ENCODE measurements around the gene NLRP4. TPM values are rescaled to one million over a fixed set of nuclear protein-coding genes. Genes with fewer than 3 reads are reported as not detected.

The NLRP4 gene
- polyA plus RNA-seq, 1 donor = not detected

DNA sequence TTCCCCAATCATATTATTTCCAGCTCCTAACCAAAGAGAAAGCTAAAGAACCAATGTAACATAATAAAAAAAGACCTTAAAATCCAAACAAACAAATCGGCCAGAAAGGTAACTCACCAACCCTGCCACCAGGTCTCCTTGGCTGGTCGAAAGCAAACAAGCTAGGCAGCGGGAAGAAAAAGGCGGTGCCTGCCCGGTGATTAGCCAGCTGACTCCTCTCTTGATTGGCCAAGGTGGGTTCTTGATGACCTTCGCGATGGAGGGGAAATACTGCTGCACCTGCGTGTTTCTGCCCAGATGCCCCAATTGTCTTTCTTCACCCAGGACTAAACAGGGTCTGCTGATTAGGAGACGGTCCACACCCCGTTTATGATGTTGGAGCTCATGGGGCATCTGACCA is 4.5 kb upstream of the NLRP4 start, which contains the start of gene NLRP11:
TSS of gene NLRP11 (minus strand) at position 154 of the 400 bp plus-strand sequence. CDS start 13,825 bp downstream, outside the sequence.
- H3K27ac ChIP-seq (ENCODE audit: low read length) = no peak within 1 kb of the TSS
- no peak within 1 kb of the TSS for H3K4me3 ChIP-seq (ENCODE audit: low read length)
- DNase-seq = no peak
- WGBS (ENCODE audit: insufficient coverage, low lambda C conversion rate) = no CpG with 5 or more reads among the region's 10 CpGs
- no peaks in the 10 kb centered on the region for H3K36me3 ChIP-seq (ENCODE audit: control insufficient read depth, insufficient read depth, low read length)
- H3K4me1 ChIP-seq (ENCODE audit: control insufficient read depth, insufficient read depth, low read length) = no peaks in the 10 kb centered on the region
- no peaks in the 10 kb centered on the region for H3K9me3 ChIP-seq (ENCODE audit: control insufficient read depth, low read depth, low read length)
- H3K27me3 ChIP-seq (ENCODE audit: control insufficient read depth, insufficient read depth, low read length) = no peaks in the 10 kb centered on the region

DNA sequence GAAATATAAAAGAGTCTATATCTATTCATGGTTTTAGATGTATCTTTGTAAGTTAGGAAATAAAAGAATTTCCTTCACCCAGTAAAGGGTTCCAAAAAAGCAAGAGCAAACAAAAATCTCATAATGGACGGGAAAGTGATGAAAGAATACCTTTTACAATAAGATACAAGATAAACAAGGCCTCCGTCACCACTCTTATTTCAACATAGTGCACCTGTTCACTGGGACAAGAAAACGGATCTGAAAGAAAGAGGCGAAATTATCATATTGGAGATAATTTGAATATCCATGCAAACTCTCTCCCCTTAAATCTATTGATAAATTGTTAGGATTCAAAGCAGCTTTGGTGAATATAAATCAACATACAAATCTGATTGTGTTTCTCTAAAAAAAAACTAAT is 3.7 kb upstream of the NLRP4 start:
- H3K36me3 ChIP-seq (ENCODE audit: control insufficient read depth, insufficient read depth, low read length) = no peaks in the 10 kb centered on the region
- no peaks in the 10 kb centered on the region for H3K9me3 ChIP-seq (ENCODE audit: control insufficient read depth, low read depth, low read length)
- H3K4me3 ChIP-seq (ENCODE audit: low read length) = no peak overlapping the region
- WGBS (ENCODE audit: insufficient coverage, low lambda C conversion rate) = 43% methylated on average over 1 of the region's 4 CpGs
- no peaks in the 10 kb centered on the region for H3K27me3 ChIP-seq (ENCODE audit: control insufficient read depth, insufficient read depth, low read length)
- H3K4me1 ChIP-seq (ENCODE audit: control insufficient read depth, insufficient read depth, low read length) = no peaks in the 10 kb centered on the region
- DNase-seq = no peak
- no peak overlapping the region for H3K27ac ChIP-seq (ENCODE audit: low read length)

DNA sequence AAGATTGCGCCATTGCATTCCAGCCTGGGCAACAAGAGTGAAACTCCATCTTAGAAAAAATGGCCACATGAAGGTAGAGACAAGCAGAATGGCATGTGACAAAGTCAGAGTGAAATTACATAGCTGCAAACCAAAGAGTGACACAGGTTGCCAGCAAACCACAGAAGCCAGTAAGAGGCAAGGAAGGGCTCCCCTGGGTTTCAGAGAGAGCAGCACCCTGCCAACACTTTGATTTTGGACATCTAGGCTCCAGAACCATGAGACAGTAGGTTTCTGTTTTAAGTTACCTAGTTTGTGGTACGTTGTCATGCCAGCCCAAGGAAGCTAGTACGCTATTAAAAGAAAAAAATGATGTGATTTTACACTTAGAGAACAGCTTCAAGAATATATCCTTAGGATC is 1.9 kb downstream of the NLRP4 start:
- DNase-seq = no peak
- H3K4me1 ChIP-seq (ENCODE audit: control insufficient read depth, insufficient read depth, low read length) = no peaks in the 10 kb centered on the region
- 76% methylated on average over 2 of the region's 3 CpGs for WGBS (ENCODE audit: insufficient coverage, low lambda C conversion rate)

DNA sequence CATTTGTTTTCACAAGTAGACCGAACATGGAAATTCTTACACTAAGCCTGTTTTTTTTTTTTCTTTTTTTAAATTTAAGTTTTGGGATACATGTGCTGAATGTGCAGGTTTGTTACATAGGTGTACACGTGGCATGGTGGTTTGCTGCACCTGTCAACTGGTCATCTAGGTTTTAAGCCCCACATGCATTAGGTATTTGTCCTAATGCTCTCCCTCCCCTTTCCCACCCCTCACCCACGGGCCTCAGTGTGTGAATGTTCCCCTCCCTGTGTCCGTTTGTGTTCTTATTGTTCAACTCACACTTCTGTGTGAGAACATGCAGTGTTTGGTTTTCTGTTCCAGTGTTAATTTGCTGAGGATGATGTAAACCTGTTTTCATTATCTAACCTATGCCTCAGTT is 2.6 kb downstream of the NLRP4 start:
- no peaks in the 10 kb centered on the region for H3K4me1 ChIP-seq (ENCODE audit: control insufficient read depth, insufficient read depth, low read length)
- H3K9me3 ChIP-seq (ENCODE audit: control insufficient read depth, low read depth, low read length) = no peaks in the 10 kb centered on the region
- no peaks in the 10 kb centered on the region for H3K36me3 ChIP-seq (ENCODE audit: control insufficient read depth, insufficient read depth, low read length)
- 100% methylated on average over 1 of the region's 4 CpGs for WGBS (ENCODE audit: insufficient coverage, low lambda C conversion rate)
- no peak overlapping the region for H3K4me3 ChIP-seq (ENCODE audit: low read length)
- no peak overlapping the region for H3K27ac ChIP-seq (ENCODE audit: low read length)
- no peak for DNase-seq
- H3K27me3 ChIP-seq (ENCODE audit: control insufficient read depth, insufficient read depth, low read length) = no peaks in the 10 kb centered on the region

More for the DNA sequence above, 1.9 kb downstream of the NLRP4 start:
- Histone ChIP-seq H3K36me3 (ENCODE audit: control insufficient read depth, insufficient read depth, low read length) (no peaks in the 10 kb centered on the region), H3K9me3 (ENCODE audit: control insufficient read depth, low read depth, low read length) (no peaks in the 10 kb centered on the region), H3K27me3 (ENCODE audit: control insufficient read depth, insufficient read depth, low read length) (no peaks in the 10 kb centered on the region), H3K4me3 (ENCODE audit: low read length) (no peak overlapping the region), H3K27ac (ENCODE audit: low read length) (no peak overlapping the region)

DNA sequence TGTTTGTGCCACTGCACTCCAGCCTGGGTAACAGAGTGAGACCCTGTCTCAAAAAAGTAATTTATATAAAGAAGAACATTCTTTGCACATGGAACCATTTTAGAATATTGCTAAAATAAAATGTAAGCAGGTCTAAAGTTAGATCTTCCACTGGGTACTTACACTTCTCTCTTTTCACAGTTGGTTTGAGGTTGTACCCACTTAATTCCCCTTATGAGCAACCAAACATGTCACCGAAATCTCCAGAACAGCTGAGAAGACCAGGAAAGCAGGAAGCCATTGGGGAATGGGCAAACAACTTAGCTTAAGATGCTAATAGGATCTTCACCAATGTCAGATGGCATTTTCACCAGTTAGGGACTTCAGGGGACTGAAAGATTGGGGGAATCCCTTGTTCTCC is 18.8 kb downstream of the NLRP4 start:
- no peaks in the 10 kb centered on the region for H3K27me3 ChIP-seq (ENCODE audit: control insufficient read depth, insufficient read depth, low read length)
- no peaks in the 10 kb centered on the region for H3K4me1 ChIP-seq (ENCODE audit: control insufficient read depth, insufficient read depth, low read length)
- H3K36me3 ChIP-seq (ENCODE audit: control insufficient read depth, insufficient read depth, low read length) = no peaks in the 10 kb centered on the region
- WGBS (ENCODE audit: insufficient coverage, low lambda C conversion rate) = 100% methylated on average over 1 of the region's 1 CpG
- no peak overlapping the region for H3K4me3 ChIP-seq (ENCODE audit: low read length)
- H3K27ac ChIP-seq (ENCODE audit: low read length) = no peak overlapping the region
- DNase-seq = no peak
- no peaks in the 10 kb centered on the region for H3K9me3 ChIP-seq (ENCODE audit: control insufficient read depth, low read depth, low read length)

DNA sequence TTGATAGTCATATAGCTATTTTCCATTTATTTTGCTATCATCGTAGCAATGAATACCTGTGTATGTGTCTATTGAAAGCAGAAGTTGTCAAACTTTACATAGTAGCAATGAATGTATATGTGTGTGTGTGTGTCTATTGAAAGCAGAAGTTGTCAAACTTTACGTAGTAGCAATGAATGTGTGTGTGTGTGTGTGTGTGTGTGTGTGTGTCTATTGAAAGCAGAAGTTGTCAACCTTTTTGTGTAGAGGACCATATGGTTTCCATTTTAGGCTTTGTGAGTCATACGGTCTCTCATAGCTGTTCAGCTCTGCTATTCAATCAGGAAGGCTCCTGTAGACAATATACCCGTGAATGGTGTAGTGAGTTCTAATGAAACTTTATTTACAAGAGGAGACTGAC is 20.8 kb downstream of the NLRP4 start:
- WGBS (ENCODE audit: insufficient coverage, low lambda C conversion rate) = no CpG with 5 or more reads among the region's 4 CpGs
- no peak for DNase-seq
- Histone ChIP-seq H3K27ac (ENCODE audit: low read length) (no peak overlapping the region), H3K4me1 (ENCODE audit: control insufficient read depth, insufficient read depth, low read length) (no peaks in the 10 kb centered on the region), H3K9me3 (ENCODE audit: control insufficient read depth, low read depth, low read length) (no peaks in the 10 kb centered on the region), H3K36me3 (ENCODE audit: control insufficient read depth, insufficient read depth, low read length) (no peaks in the 10 kb centered on the region), H3K4me3 (ENCODE audit: low read length) (no peak overlapping the region), H3K27me3 (ENCODE audit: control insufficient read depth, insufficient read depth, low read length) (no peaks in the 10 kb centered on the region)

DNA sequence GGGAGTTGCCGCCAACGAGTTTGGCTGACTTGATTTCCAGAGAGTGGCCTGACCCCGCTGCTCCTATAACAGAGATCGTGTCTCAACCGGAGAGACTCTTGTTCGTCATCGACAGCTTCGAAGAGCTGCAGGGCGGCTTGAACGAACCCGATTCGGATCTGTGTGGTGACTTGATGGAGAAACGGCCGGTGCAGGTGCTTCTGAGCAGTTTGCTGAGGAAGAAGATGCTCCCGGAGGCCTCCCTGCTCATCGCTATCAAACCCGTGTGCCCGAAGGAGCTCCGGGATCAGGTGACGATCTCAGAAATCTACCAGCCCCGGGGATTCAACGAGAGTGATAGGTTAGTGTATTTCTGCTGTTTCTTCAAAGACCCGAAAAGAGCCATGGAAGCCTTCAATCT is 21.6 kb downstream of the NLRP4 start:
- WGBS (ENCODE audit: insufficient coverage, low lambda C conversion rate) = no CpG with 5 or more reads among the region's 23 CpGs
- H3K4me3 ChIP-seq (ENCODE audit: low read length) = no peak overlapping the region
- no peaks in the 10 kb centered on the region for H3K9me3 ChIP-seq (ENCODE audit: control insufficient read depth, low read depth, low read length)
- no peaks in the 10 kb centered on the region for H3K36me3 ChIP-seq (ENCODE audit: control insufficient read depth, insufficient read depth, low read length)
- no peak overlapping the region for H3K27ac ChIP-seq (ENCODE audit: low read length)
- no peak for DNase-seq
- H3K4me1 ChIP-seq (ENCODE audit: control insufficient read depth, insufficient read depth, low read length) = no peaks in the 10 kb centered on the region
- H3K27me3 ChIP-seq (ENCODE audit: control insufficient read depth, insufficient read depth, low read length) = no peaks in the 10 kb centered on the region

DNA sequence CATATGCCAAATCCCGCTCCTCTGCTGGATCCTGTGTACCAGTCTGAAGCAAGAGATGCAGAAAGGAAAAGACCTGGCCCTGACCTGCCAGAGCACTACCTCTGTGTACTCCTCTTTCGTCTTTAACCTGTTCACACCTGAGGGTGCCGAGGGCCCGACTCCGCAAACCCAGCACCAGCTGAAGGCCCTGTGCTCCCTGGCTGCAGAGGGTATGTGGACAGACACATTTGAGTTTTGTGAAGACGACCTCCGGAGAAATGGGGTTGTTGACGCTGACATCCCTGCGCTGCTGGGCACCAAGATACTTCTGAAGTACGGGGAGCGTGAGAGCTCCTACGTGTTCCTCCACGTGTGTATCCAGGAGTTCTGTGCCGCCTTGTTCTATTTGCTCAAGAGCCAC is 22.1 kb downstream of the NLRP4 start:
- H3K27ac ChIP-seq (ENCODE audit: low read length) = no peak overlapping the region
- no peak for DNase-seq
- no peaks in the 10 kb centered on the region for H3K27me3 ChIP-seq (ENCODE audit: control insufficient read depth, insufficient read depth, low read length)
- H3K4me3 ChIP-seq (ENCODE audit: low read length) = no peak overlapping the region
- no CpG with 5 or more reads among the region's 14 CpGs for WGBS (ENCODE audit: insufficient coverage, low lambda C conversion rate)
- H3K36me3 ChIP-seq (ENCODE audit: control insufficient read depth, insufficient read depth, low read length) = no peaks in the 10 kb centered on the region
- no peaks in the 10 kb centered on the region for H3K9me3 ChIP-seq (ENCODE audit: control insufficient read depth, low read depth, low read length)
- no peaks in the 10 kb centered on the region for H3K4me1 ChIP-seq (ENCODE audit: control insufficient read depth, insufficient read depth, low read length)

DNA sequence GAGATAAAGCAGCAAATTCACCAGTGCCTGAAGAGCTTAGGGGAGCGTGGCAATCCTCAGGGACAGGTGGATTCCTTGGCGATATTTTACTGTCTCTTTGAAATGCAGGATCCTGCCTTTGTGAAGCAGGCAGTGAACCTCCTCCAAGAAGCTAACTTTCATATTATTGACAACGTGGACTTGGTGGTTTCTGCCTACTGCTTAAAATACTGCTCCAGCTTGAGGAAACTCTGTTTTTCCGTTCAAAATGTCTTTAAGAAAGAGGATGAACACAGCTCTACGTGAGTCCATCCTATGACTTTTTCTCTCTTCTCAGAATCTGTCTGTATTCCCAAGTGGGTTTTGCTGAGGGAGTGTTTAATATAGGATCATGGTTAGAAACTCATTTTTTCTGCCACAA is 22.6 kb downstream of the NLRP4 start:
- WGBS (ENCODE audit: insufficient coverage, low lambda C conversion rate) = 100% methylated on average over 1 of the region's 5 CpGs
- H3K27me3 ChIP-seq (ENCODE audit: control insufficient read depth, insufficient read depth, low read length) = no peaks in the 10 kb centered on the region
- no peaks in the 10 kb centered on the region for H3K4me1 ChIP-seq (ENCODE audit: control insufficient read depth, insufficient read depth, low read length)

DNA sequence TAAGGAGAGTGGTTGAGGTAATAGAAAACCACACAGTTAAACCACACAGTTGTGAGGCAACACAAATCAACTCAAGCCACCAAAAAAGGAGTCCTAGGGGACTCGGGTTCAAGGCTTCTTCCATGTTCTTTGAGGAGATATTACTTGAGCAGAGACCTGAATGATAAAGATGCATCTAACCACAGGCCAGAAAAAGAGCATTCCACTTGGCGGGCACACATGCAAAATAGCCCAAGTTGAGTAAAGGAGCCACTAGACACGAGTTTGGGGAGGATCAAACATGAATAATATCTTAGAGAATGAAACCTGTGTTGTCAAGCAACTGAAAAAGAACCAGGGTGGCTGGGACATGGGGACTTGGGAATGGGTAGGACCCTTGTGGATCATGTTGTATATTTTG is 30.2 kb downstream of the NLRP4 start:
- Histone ChIP-seq H3K4me1 (ENCODE audit: control insufficient read depth, insufficient read depth, low read length) (no peaks in the 10 kb centered on the region), H3K36me3 (ENCODE audit: control insufficient read depth, insufficient read depth, low read length) (no peaks in the 10 kb centered on the region), H3K9me3 (ENCODE audit: control insufficient read depth, low read depth, low read length) (no peaks in the 10 kb centered on the region), H3K4me3 (ENCODE audit: low read length) (no peak overlapping the region), H3K27ac (ENCODE audit: low read length) (no peak overlapping the region), H3K27me3 (ENCODE audit: control insufficient read depth, insufficient read depth, low read length) (no peaks in the 10 kb centered on the region)
- 50% methylated on average over 2 of the region's 3 CpGs for WGBS (ENCODE audit: insufficient coverage, low lambda C conversion rate)
- no peak for DNase-seq

More for the DNA sequence above, 22.6 kb downstream of the NLRP4 start:
- no peak overlapping the region for H3K4me3 ChIP-seq (ENCODE audit: low read length)
- DNase-seq = no peak
- no peaks in the 10 kb centered on the region for H3K36me3 ChIP-seq (ENCODE audit: control insufficient read depth, insufficient read depth, low read length)
- H3K27ac ChIP-seq (ENCODE audit: low read length) = no peak overlapping the region
- H3K9me3 ChIP-seq (ENCODE audit: control insufficient read depth, low read depth, low read length) = no peaks in the 10 kb centered on the region

DNA sequence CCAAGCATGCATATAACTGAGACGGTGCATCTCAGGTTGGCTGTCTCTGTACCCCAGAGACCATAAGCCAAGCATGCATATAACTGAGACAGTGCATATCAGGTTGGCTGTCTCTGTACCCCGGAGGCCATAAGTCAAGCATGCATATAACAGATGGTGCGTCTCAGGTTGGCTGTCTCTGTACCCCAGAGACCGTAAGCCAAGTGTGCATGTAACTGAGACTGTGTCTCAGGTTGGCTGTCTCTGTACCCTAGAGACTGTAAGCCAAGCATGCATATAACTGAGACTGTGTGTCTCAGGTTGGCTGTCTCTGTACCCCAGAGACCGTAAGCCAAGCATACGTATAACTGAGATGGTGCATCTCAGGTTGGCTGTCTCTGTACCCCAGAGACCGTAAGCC is 30.8 kb downstream of the NLRP4 start:
- no peaks in the 10 kb centered on the region for H3K27me3 ChIP-seq (ENCODE audit: control insufficient read depth, insufficient read depth, low read length)
- no peaks in the 10 kb centered on the region for H3K36me3 ChIP-seq (ENCODE audit: control insufficient read depth, insufficient read depth, low read length)
- DNase-seq = no peak
- no peaks in the 10 kb centered on the region for H3K9me3 ChIP-seq (ENCODE audit: control insufficient read depth, low read depth, low read length)
- no peaks in the 10 kb centered on the region for H3K4me1 ChIP-seq (ENCODE audit: control insufficient read depth, insufficient read depth, low read length)
- no peak overlapping the region for H3K4me3 ChIP-seq (ENCODE audit: low read length)
- WGBS (ENCODE audit: insufficient coverage, low lambda C conversion rate) = no CpG with 5 or more reads among the region's 7 CpGs
- no peak overlapping the region for H3K27ac ChIP-seq (ENCODE audit: low read length)
